Astrocyte (in vitro differentiated cells and primary cell): Measurements from ENCODE around the gene SLC22A13. TPM values are rescaled to one million over a fixed set of nuclear protein-coding genes. Genes with fewer than 3 reads are reported as not detected.
"Not testable (repeated sequence)": the region's sequence is repeated elsewhere in the genome, so short reads cannot be mapped to it uniquely, and the experiment has no call there.

Experiments
- DNase-seq: peaks from one replicate; pipeline ENCODE4 v3.0.0-alpha.2; 2010; ENCODE audit warnings: low read depth
- FAIRE-seq: peaks from 2 replicates; lab custom pipeline; 2011; peaks lifted over from hg19 to GRCh38; lab: Jason Lieb, UNC
- H2AFZ ChIP-seq: 2 replicates; pipeline ENCODE4 v1.6.0; 2012; ENCODE audit warnings: low read depth, low read length, inconsistent platforms
- H3K27ac ChIP-seq: 2 replicates; pipeline ENCODE4 v1.5.1; 2011; ENCODE audit warnings: low read depth, low read length, inconsistent platforms
- H3K27me3 ChIP-seq: 2 replicates; pipeline ENCODE4 v1.6.0; 2011; ENCODE audit warnings: low read length, inconsistent platforms; ENCODE audit not compliant: insufficient read depth
- H3K36me3 ChIP-seq: 2 replicates; pipeline ENCODE4 v1.5.1; 2011; ENCODE audit warnings: low read length, inconsistent platforms; ENCODE audit not compliant: insufficient read depth
- H3K4me1 ChIP-seq: 2 replicates; pipeline ENCODE4 v1.5.1; 2011; ENCODE audit warnings: low read length, inconsistent platforms; ENCODE audit not compliant: insufficient read depth
- H3K4me2 ChIP-seq: 2 replicates; pipeline ENCODE4 v1.6.0; 2012; ENCODE audit warnings: low read length, inconsistent platforms
- H3K4me3 ChIP-seq: 2 replicates; pipeline ENCODE4 v1.5.1; 2011; ENCODE audit warnings: low read depth, mild to moderate bottlenecking, low read length, inconsistent platforms; ENCODE audit not compliant: insufficient read depth
- H3K79me2 ChIP-seq: 2 replicates; pipeline ENCODE4 v1.6.0; 2012; ENCODE audit warnings: mild to moderate bottlenecking, low read length, inconsistent platforms; ENCODE audit not compliant: insufficient read depth
- H3K9ac ChIP-seq: 2 replicates; pipeline ENCODE4 v1.6.0; 2012; ENCODE audit warnings: mild to moderate bottlenecking, low read length, inconsistent platforms
- H3K9me3 ChIP-seq: 2 replicates; pipeline ENCODE4 v1.5.1; 2012; ENCODE audit warnings: low read depth, mild to moderate bottlenecking, low read length, inconsistent platforms; ENCODE audit not compliant: insufficient read depth
- H4K20me1 ChIP-seq: 2 replicates; pipeline ENCODE4 v1.6.0; 2012; ENCODE audit warnings: low read length, inconsistent platforms; ENCODE audit not compliant: insufficient read depth
- H3K27ac Mint-ChIP-seq: one replicate; pipeline ENCODE4 v1.8.0; 2021; ENCODE audit warnings: mild to moderate bottlenecking, mixed read lengths; ENCODE audit not compliant: unreplicated experiment
- H3K27me3 Mint-ChIP-seq: one replicate; pipeline ENCODE4 v1.8.0; 2021; ENCODE audit warnings: low read depth, mixed read lengths; ENCODE audit not compliant: unreplicated experiment
- H3K36me3 Mint-ChIP-seq: one replicate; pipeline ENCODE4 v1.8.0; 2021; ENCODE audit warnings: low read depth, mixed read lengths; ENCODE audit not compliant: unreplicated experiment
- H3K4me1 Mint-ChIP-seq: one replicate; pipeline ENCODE4 v1.8.0; 2021; ENCODE audit warnings: low read depth, mixed read lengths; ENCODE audit not compliant: unreplicated experiment
- H3K4me3 Mint-ChIP-seq: one replicate; pipeline ENCODE4 v1.8.0; 2021; ENCODE audit warnings: mild to moderate bottlenecking, moderate library complexity, mixed read lengths; ENCODE audit not compliant: unreplicated experiment
- H3K9me3 Mint-ChIP-seq: one replicate; pipeline ENCODE4 v1.8.0; 2021; ENCODE audit warnings: mild to moderate bottlenecking, mixed read lengths; ENCODE audit not compliant: unreplicated experiment
- EZH2 ChIP-seq: IDR thresholded peaks from 2 replicates; pipeline ENCODE4 v1.6.1; 2012; ENCODE audit warnings: mild to moderate bottlenecking, low read length, inconsistent platforms; ENCODE audit not compliant: insufficient read depth
- total RNA-seq: library from RNA; stranded (reverse); gene quantifications from 2 replicates; pipeline ENCODE4 v1.2.1, GENCODE V29; 2021
- TF ChIP-seq, protein P1 (sequence below): IDR thresholded peaks from 2 replicates; pipeline ENCODE4 v1.5.1; 2011; ENCODE audit warnings: low read depth, mild to moderate bottlenecking, inconsistent platforms, low read length, moderate library complexity; ENCODE audit not compliant: insufficient read depth

SLC22A13 gene
- total RNA-seq, 1 donor from 2014 or later = 1.8 TPM

DNA sequence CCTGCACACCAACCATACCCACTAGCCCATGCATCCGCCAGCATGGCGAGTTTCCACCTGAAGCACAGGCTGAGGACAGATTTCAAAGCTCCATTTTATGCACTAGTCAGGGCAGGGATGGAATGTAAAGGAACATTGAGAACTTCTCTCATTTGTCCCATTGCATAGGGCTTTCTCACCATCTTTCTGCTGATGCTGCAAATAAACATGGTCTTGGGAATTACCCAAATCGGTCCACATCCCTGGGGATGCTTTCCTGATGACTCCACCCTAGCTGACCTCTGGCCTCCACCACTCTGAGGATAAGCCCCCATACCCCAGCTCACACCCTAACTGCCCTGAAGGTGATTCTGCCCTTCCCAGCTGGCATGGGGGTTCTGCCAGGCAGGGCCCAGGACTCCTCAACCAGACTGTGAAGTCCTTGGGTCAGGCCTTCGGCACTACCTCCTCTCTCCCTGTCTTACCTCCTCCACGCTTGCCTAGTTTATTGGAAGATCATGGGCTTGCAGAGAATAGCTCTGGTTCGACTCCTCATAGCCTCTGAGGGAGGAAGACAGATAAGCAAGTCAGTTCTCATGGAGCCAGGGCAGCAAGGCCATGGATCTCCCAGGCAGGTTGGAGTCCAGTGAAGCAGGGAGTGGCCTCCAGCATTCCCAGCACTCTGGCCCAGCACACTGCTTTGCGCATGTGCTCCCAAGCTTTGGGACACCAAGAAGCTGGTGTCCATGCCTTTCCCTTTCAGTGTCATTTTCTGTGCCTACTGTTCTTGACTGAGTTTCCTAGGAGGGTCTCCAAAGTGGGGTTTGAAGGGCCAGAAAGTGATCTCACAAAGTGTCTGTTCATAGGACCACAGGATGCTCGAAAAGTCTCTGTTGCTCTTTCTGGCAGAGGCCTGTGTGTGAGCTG, 53.4 kb downstream of the SLC22A13 start:
- H3K4me2 ChIP-seq = no peak overlapping the region
- no peak overlapping the region for H3K9ac ChIP-seq
- Mint-ChIP-seq H3K9me3 (peaks cover 4% of the 10 kb centered on the region), H3K27me3 (peaks cover 2% of the 10 kb centered on the region), H3K4me1 (no peaks in the 10 kb centered on the region), H3K4me3 (no peak overlapping the region), H3K36me3 (peaks cover 26% of the 10 kb centered on the region), H3K27ac (no peak overlapping the region)
- H3K27me3 ChIP-seq = no peaks in the 10 kb centered on the region
- no peak for DNase-seq
- TF ChIP-seq, protein P1, sequence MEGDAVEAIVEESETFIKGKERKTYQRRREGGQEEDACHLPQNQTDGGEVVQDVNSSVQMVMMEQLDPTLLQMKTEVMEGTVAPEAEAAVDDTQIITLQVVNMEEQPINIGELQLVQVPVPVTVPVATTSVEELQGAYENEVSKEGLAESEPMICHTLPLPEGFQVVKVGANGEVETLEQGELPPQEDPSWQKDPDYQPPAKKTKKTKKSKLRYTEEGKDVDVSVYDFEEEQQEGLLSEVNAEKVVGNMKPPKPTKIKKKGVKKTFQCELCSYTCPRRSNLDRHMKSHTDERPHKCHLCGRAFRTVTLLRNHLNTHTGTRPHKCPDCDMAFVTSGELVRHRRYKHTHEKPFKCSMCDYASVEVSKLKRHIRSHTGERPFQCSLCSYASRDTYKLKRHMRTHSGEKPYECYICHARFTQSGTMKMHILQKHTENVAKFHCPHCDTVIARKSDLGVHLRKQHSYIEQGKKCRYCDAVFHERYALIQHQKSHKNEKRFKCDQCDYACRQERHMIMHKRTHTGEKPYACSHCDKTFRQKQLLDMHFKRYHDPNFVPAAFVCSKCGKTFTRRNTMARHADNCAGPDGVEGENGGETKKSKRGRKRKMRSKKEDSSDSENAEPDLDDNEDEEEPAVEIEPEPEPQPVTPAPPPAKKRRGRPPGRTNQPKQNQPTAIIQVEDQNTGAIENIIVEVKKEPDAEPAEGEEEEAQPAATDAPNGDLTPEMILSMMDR = no peak
- TF ChIP-seq EZH2 = no peak
- no peak overlapping the region for H3K4me3 ChIP-seq
- no peaks in the 10 kb centered on the region for H3K36me3 ChIP-seq
- no peak overlapping the region for H2AFZ ChIP-seq
- H3K4me1 ChIP-seq = no peaks in the 10 kb centered on the region
- H4K20me1 ChIP-seq = no peaks in the 10 kb centered on the region
- H3K9me3 ChIP-seq = no peaks in the 10 kb centered on the region
- H3K79me2 ChIP-seq = no peaks in the 10 kb centered on the region
- no peak for FAIRE-seq
- H3K27ac ChIP-seq = no peak overlapping the region

DNA sequence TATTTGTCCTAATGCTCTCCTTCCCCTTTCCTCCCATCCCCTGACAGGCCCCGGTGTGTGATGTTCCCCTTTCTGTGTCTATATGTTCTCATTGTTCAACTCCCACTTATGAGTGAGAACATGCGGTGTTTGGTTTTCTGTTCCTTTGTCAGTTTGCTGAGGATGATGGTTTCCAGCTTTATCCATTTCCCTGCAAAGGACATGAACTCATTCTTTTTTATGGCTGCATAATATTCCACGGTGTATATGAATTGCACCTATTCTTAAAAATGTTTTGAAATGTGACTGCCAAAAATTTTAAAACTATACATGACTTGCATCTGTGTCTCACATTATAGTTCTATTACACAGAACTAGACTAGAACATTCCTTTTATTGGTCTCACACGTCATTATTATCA, 55.0 kb downstream of the SLC22A13 start:
- peaks cover 22% of the 10 kb centered on the region for H3K36me3 Mint-ChIP-seq
- FAIRE-seq, H3K27ac Mint-ChIP-seq, H3K4me3 ChIP-seq, H3K4me1 Mint-ChIP-seq, H3K9me3 ChIP-seq, H3K27ac ChIP-seq, H3K36me3 ChIP-seq, H3K9me3 Mint-ChIP-seq, H3K4me3 Mint-ChIP-seq, H3K9ac ChIP-seq, H2AFZ ChIP-seq, H4K20me1 ChIP-seq, H3K27me3 ChIP-seq, H3K4me1 ChIP-seq, H3K27me3 Mint-ChIP-seq, H3K79me2 ChIP-seq, H3K4me2 ChIP-seq, DNase-seq: not testable (repeated sequence)

DNA sequence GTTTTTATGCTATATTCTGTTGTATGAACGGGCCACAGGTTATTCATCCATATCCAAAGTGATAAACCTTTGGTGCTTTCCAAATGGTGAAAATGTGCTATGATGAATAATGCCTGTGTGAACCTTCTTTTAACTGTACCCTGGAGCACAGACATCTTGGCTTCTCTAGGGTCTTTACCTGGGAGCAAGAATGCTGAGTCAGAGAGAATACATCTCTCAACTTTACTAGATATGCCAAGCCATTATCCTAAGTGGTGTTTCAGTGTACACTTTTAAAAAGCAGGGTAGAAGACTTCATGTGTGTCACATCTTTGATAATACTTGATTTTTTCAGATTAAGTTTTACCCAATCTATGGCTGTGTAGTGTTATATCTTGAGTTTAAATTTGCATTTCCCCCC, 57.4 kb downstream of the SLC22A13 start:
- TF ChIP-seq EZH2 = no peak
- TF ChIP-seq, protein P1 = no peak
- Histone ChIP-seq H3K27ac (no peak overlapping the region), H3K4me3 (no peak overlapping the region), H4K20me1 (no peaks in the 10 kb centered on the region), H3K9me3 (peaks cover 10% of the 10 kb centered on the region), H3K79me2 (no peaks in the 10 kb centered on the region), H2AFZ (no peak overlapping the region), H3K4me1 (peaks cover 5% of the 10 kb centered on the region), H3K36me3 (no peaks in the 10 kb centered on the region), H3K4me2 (no peak overlapping the region), H3K9ac (no peak overlapping the region), H3K27me3 (no peaks in the 10 kb centered on the region)
- Mint-ChIP-seq H3K36me3 (peaks cover 18% of the 10 kb centered on the region), H3K4me1 (peaks cover 9% of the 10 kb centered on the region), H3K4me3 (no peak overlapping the region), H3K27me3 (no peaks in the 10 kb centered on the region), H3K27ac (no peak overlapping the region), H3K9me3 (peaks cover 7% of the 10 kb centered on the region)
- DNase-seq (no peak), FAIRE-seq (no peak)
